Right lobe of liver (tissue), 6 donors: ENCODE data around the gene CEP85L. TPM values are rescaled to one million over a fixed set of nuclear protein-coding genes. Genes with fewer than 3 reads are reported as not detected.

Experiments
- ATAC-seq, 4 donors: fragments of 200-7000 bp; cut with Tn5 transposase; one replicate each; pipeline ENCODE4 v1.9.1; 2020; ENCODE audit warnings: mild to moderate bottlenecking in 4 of 4, moderate library complexity in 4 of 4
- DNase-seq, 3 donors: peaks; one replicate each; pipeline ENCODE4 v3.0.0-alpha.2; 2020
- H3K27ac ChIP-seq, 3 donors: fragments of 200-600 bp; one replicate each; pipeline ENCODE4 v1.8.0; 2022
- H3K27me3 ChIP-seq, 2 donors: fragments of 200-600 bp; one replicate each; pipeline ENCODE4 v1.8.0; 2022
- H3K36me3 ChIP-seq, 4 donors: fragments of 200-600 bp; sonication (generic) in 1 of 4; one replicate each; pipeline versions ENCODE4 v1.5.1 to v1.8.0; 2017 to 2022; ENCODE audit warnings: control low read depth in 1 of 4
- H3K4me1 ChIP-seq, 4 donors: fragments of 200-600 bp; sonication (generic) in 1 of 4; one replicate each; pipeline versions ENCODE4 v1.5.1 to v1.8.0; 2017 to 2022; ENCODE audit warnings: control low read depth in 1 of 4
- H3K4me3 ChIP-seq, 3 donors: fragments of 200-600 bp; one replicate each; pipeline ENCODE4 v1.8.0; 2022
- H3K9me3 ChIP-seq, 4 donors: fragments of 200-600 bp; sonication (generic) in 1 of 4; one replicate each; pipeline versions ENCODE4 v1.5.1 to v1.8.0; 2017 to 2022; ENCODE audit warnings: control low read depth in 1 of 4
- CTCF ChIP-seq, 4 donors: fragments of 200-600 bp in 3 of 4; fragments of 450-650 bp in 1 of 4; IDR thresholded peaks; one replicate each; pipeline versions ENCODE4 v1.5.1 to v1.8.0; 2016 to 2022; ENCODE audit warnings: antibody characterized with exemption in 4 of 4, mild to moderate bottlenecking in 2 of 4
- POLR2A ChIP-seq: fragments of 450-650 bp; IDR thresholded peaks from one replicate; pipeline ENCODE4 v1.6.1; 2017; ENCODE audit warnings: antibody characterized with exemption, mild to moderate bottlenecking
- WGBS: methylation state at CpG from one replicate; pipeline ENCODE4 v1.1.6; 2018; ENCODE audit warnings: low coverage, low lambda C conversion rate; ENCODE audit not compliant: insufficient coverage; ENCODE audit errors: missing lambda C conversion rate; 5-methylcytosine and 5-hydroxymethylcytosine counted together
- intact Hi-C, 2 donors: fragments of 100-400 bp; cut with DNase I; formaldehyde crosslinking; loops; one replicate each; pipeline versions ENCODE4 v1.11.2 to v1.14.1; 2022
- total RNA-seq, 6 experiments: library from RNA; depleted of rRNA in 2 of 6; stranded (reverse); fragments of >200 nt in 2 of 6; fragmentation: NEBNext Ultra II Directional in 3 of 6; extraction: Animal tissue kit (Norgen Biotek cat#: 25700) in 3 of 6; gene quantifications; one replicate each; pipeline versions ENCODE4 v1.1.0 to v1.2.4, GENCODE V29; 2016 to 2023
- donor health status: DM: no; HTN: yes; CAD: no.
- donor health status: DM: no; HTN: no; CAD: no.
- donor health status: DM: no; HTN: no; CAD: no.
- donor health status: DM: no; HTN: yes; CAD: no.
- donor health status: DM: no; HTN: yes; CAD: no.

The CEP85L gene
- total RNA-seq, 6 experiments from 2014 or later = 2.9 to 8.7 (median 4.1) TPM

GRCh38 chr6:118663993-118664985 lies 12.9 kb upstream of the CEP85L start:
- TF ChIP-seq POLR2A (no peak), CTCF (IDR thresholded peaks at IDR 0.05) (no peak)
- H3K9me3 ChIP-seq = no peaks in the 10 kb centered on the region
- intact Hi-C loops = no loop called here
- ATAC-seq (no peak), DNase-seq (no peak)
- no peaks in the 10 kb centered on the region for H3K27me3 ChIP-seq
- no peak overlapping the region for H3K27ac ChIP-seq
- 45% methylated on average over 10 of the region's 10 CpGs for WGBS
- H3K4me3 ChIP-seq = no peak overlapping the region
- no peaks in the 10 kb centered on the region for H3K4me1 ChIP-seq
- no peaks in the 10 kb centered on the region for H3K36me3 ChIP-seq

- no peaks in the 10 kb centered on the region for H3K27me3 ChIP-seq
- no peak for DNase-seq
- H3K36me3 ChIP-seq = no peaks in the 10 kb centered on the region
- H3K27ac ChIP-seq = no peak overlapping the region
- H3K9me3 ChIP-seq = no peaks in the 10 kb centered on the region
- TF ChIP-seq POLR2A (no peak), CTCF (IDR thresholded peaks at IDR 0.05) (no peak)
- H3K4me1 ChIP-seq = no peaks in the 10 kb centered on the region
- H3K4me3 ChIP-seq = no peak overlapping the region
- 71% methylated on average over 3 of the region's 3 CpGs for WGBS
- intact Hi-C loops = no loop called here
- no peak for ATAC-seq
These were observed 10.4 kb upstream of the CEP85L start for GRCh38 chr6:118661831-118662230.

- no peak for DNase-seq
- no peak overlapping the region for H3K27ac ChIP-seq
These were observed 8.8 kb upstream of the CEP85L start for GRCh38 chr6:118660218-118660569.

GRCh38 chr6:118659513-118660217 lies 8.3 kb upstream of the CEP85L start:
- no peaks in the 10 kb centered on the region for H3K36me3 ChIP-seq
- no peaks in the 10 kb centered on the region for H3K4me1 ChIP-seq
- H3K27ac ChIP-seq = no peak overlapping the region
- no peak overlapping the region for H3K4me3 ChIP-seq
- no peak for ATAC-seq
- TF ChIP-seq CTCF (IDR thresholded peaks at IDR 0.05) (no peak), POLR2A (no peak)
- DNase-seq = no peak
- 62% methylated on average over 8 of the region's 9 CpGs for WGBS
- H3K27me3 ChIP-seq = no peaks in the 10 kb centered on the region
- no peaks in the 10 kb centered on the region for H3K9me3 ChIP-seq
- intact Hi-C loops = no loop called here

More at GRCh38 chr6:118660218-118660569, 8.8 kb upstream of the CEP85L start:
- no peaks in the 10 kb centered on the region for H3K9me3 ChIP-seq
- H3K4me1 ChIP-seq = no peaks in the 10 kb centered on the region
- TF ChIP-seq POLR2A (no peak), CTCF (IDR thresholded peaks at IDR 0.05) (no peak)
- no peak for ATAC-seq
- H3K4me3 ChIP-seq = no peak overlapping the region
- no peaks in the 10 kb centered on the region for H3K27me3 ChIP-seq
- H3K36me3 ChIP-seq = no peaks in the 10 kb centered on the region
- intact Hi-C loops = no loop called here
